Gastroesophageal sphincter (tissue), 3 donors: ENCODE results near the gene USP32.

ENCODE experiments used
- CTCF ChIP-seq, 4 experiments: fragments of 200-600 bp in 2 of 4; fragments of 450-650 bp in 2 of 4; sonication (generic) in 1 of 4; IDR thresholded peaks; one replicate each; pipeline ENCODE4 v1.5.1; 2017 to 2019; ENCODE audit warnings: antibody characterized with exemption in 4 of 4, mild to moderate bottlenecking in 2 of 4, moderate library complexity in 2 of 4
- EP300 ChIP-seq: sonication (generic); formaldehyde crosslinking; IDR thresholded peaks from one replicate; pipeline ENCODE4 v1.6.1; 2017; ENCODE audit warnings: antibody characterized with exemption, mild to moderate bottlenecking
- POLR2A ChIP-seq, 2 donors: fragments of 450-650 bp; IDR thresholded peaks; one replicate each; pipeline ENCODE4 v1.6.1; 2017; ENCODE audit warnings: antibody characterized with exemption in 2 of 2, mild to moderate bottlenecking in 2 of 2, moderate library complexity in 1 of 2
- POLR2AphosphoS5 ChIP-seq: sonication (generic); formaldehyde crosslinking; IDR thresholded peaks from one replicate; pipeline ENCODE4 v1.6.1; 2017; ENCODE audit warnings: antibody characterized with exemption

- TF ChIP-seq POLR2A (IDR thresholded peaks at IDR 0.05), result no peak
- no peak for TF ChIP-seq CTCF (IDR thresholded peaks at IDR 0.05)
- TF ChIP-seq EP300, result no peak
- TF ChIP-seq POLR2AphosphoS5, result no peak
Observed at GRCh38 chr17:60371818-60372510, 20.0 kb downstream of the USP32 start.
